Mesendoderm (in vitro differentiated cells): ENCODE results near the gene MYO7A.

ENCODE experiments used
- DNase-seq: peaks from one replicate; pipeline ENCODE4 v3.0.0; 2013
- H2AK5ac ChIP-seq: 2 replicates; pipeline ENCODE4 v1.6.1; 2013; ENCODE audit warnings: low read length, inconsistent platforms
- H2BK120ac ChIP-seq: 2 replicates; pipeline ENCODE4 v1.6.1; 2013; ENCODE audit warnings: low read depth, mild to moderate bottlenecking, low read length, moderate library complexity, mixed read lengths
- H2BK15ac ChIP-seq: replicated peaks from 2 replicates; pipeline ENCODE4 v1.6.1; 2013; ENCODE audit warnings: low read depth, mild to moderate bottlenecking, moderate library complexity
- H2BK5ac ChIP-seq: 2 replicates; pipeline ENCODE4 v1.6.1; 2013; ENCODE audit warnings: low read length, inconsistent platforms
- H3K18ac ChIP-seq: 2 replicates; pipeline ENCODE4 v1.6.1; 2013; ENCODE audit warnings: mild to moderate bottlenecking, low read length, mixed read lengths
- H3K23ac ChIP-seq: one replicate; pipeline ENCODE4 v1.6.1; 2013; ENCODE audit warnings: low read length
- H3K27ac ChIP-seq: 2 replicates; pipeline ENCODE4 v1.5.1; 2013; ENCODE audit warnings: low read depth, mild to moderate bottlenecking, inconsistent platforms, low read length, moderate library complexity
- H3K27me3 ChIP-seq: 2 replicates; pipeline ENCODE4 v1.6.1; 2013; ENCODE audit warnings: low read length, control low read depth, mild to moderate bottlenecking, inconsistent platforms; ENCODE audit not compliant: insufficient read depth, poor library complexity
- H3K36me3 ChIP-seq: 2 replicates; pipeline ENCODE4 v1.6.1; 2013; ENCODE audit warnings: low read length, inconsistent platforms; ENCODE audit not compliant: control insufficient read depth, insufficient read depth
- H3K4ac ChIP-seq: one replicate; pipeline ENCODE4 v1.6.1; 2013; ENCODE audit warnings: low read depth, mild to moderate bottlenecking, low read length, moderate library complexity
- H3K4me1 ChIP-seq: 2 replicates; pipeline ENCODE4 v1.6.1; 2013; ENCODE audit warnings: low read depth, low read length, inconsistent platforms; ENCODE audit not compliant: control insufficient read depth
- H3K4me2 ChIP-seq: 2 replicates; pipeline ENCODE4 v1.6.1; 2013; ENCODE audit warnings: low read length
- H3K4me3 ChIP-seq: 2 replicates; pipeline ENCODE4 v1.5.1; 2013; ENCODE audit warnings: mild to moderate bottlenecking, low read length
- H3K56ac ChIP-seq: one replicate; pipeline ENCODE4 v1.6.1; 2013; ENCODE audit warnings: low read length
- H3K79me1 ChIP-seq: 2 replicates; pipeline ENCODE4 v1.6.1; 2013; ENCODE audit warnings: low read length, inconsistent platforms
- H3K79me2 ChIP-seq: 2 replicates; pipeline ENCODE4 v1.6.1; 2013; ENCODE audit warnings: mild to moderate bottlenecking, low read length; ENCODE audit not compliant: control insufficient read depth, insufficient read depth
- H3K9ac ChIP-seq: 2 replicates; pipeline ENCODE4 v1.6.1; 2013; ENCODE audit warnings: low read length, inconsistent platforms
- H4K5ac ChIP-seq: one replicate; pipeline ENCODE4 v1.6.1; 2013; ENCODE audit warnings: low read length
- H4K8ac ChIP-seq: one replicate; pipeline ENCODE4 v1.6.1; 2013; ENCODE audit warnings: low read depth, mild to moderate bottlenecking, control low read depth, low read length, moderate library complexity
- WGBS: extraction: QIAGEN DNeasy Blood & Tissue Kit; methylation state at CpG from one replicate; pipeline ENCODE4 v1.1.7; 2013; ENCODE audit warnings: low lambda C conversion rate, missing lambda C conversion rate; ENCODE audit not compliant: insufficient coverage; ENCODE audit errors: extremely low coverage; 5-methylcytosine and 5-hydroxymethylcytosine counted together

MYO7A gene

DNA sequence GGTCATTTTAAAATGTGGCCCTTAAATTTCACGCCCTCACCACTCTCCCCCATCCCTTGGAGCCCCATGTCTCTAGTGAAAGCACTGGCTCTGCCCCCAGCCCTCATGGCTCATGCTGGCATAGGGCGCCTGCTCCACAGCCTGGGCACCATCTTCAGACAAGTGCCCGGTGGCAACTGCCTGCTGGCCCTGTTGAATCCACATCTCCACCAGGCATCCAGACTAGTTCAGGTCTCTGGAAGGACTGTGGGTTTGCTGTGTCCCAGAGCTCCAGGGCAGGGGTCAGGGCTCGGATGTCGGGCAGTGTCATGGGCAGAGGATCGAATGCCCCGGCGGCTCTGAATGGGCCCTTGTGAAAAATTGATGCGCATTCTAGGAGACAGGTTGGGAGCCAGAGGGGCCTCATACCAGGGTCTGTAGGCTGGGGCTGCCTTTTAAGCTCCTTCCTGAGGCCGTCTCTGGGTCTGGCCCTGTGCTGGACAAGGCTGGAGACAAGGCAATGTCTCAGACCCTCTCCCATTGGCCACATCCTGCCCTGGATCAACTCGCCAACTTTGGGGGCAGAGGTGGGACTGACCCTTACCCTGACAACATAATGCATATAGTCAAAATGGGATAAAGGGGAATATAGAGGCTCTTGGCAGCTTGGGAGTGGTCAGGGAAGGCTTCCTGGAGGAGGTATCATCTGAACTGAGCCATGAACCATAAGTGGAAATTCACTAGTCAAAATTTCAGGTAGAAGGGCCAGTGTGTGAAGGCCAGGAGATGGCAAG lies 1.2 kb downstream of the MYO7A start:
- no peaks in the 10 kb centered on the region for H3K36me3 ChIP-seq
- no peak overlapping the region for H4K8ac ChIP-seq
- H3K18ac ChIP-seq: no peak overlapping the region
- no peak for DNase-seq
- H3K79me1 ChIP-seq: no peaks in the 10 kb centered on the region
- H3K4me1 ChIP-seq: peaks cover 3% of the 10 kb centered on the region
- H3K79me2 ChIP-seq: no peaks in the 10 kb centered on the region
- no peak overlapping the region for H3K4me2 ChIP-seq
- no peak overlapping the region for H3K23ac ChIP-seq
- no peak overlapping the region for H4K5ac ChIP-seq
- no peak overlapping the region for H3K4ac ChIP-seq
- no peak overlapping the region for H2BK5ac ChIP-seq
- no peak overlapping the region for H2AK5ac ChIP-seq
- H3K27me3 ChIP-seq: no peaks in the 10 kb centered on the region
- H3K56ac ChIP-seq: no peak overlapping the region
- no peak overlapping the region for H3K4me3 ChIP-seq
- no CpG with 5 or more reads among the region's 11 CpGs for WGBS
- no peak overlapping the region for H2BK120ac ChIP-seq
- H3K27ac ChIP-seq: no peak overlapping the region
- H2BK15ac ChIP-seq: no peak overlapping the region
- H3K9ac ChIP-seq: no peak overlapping the region

DNA sequence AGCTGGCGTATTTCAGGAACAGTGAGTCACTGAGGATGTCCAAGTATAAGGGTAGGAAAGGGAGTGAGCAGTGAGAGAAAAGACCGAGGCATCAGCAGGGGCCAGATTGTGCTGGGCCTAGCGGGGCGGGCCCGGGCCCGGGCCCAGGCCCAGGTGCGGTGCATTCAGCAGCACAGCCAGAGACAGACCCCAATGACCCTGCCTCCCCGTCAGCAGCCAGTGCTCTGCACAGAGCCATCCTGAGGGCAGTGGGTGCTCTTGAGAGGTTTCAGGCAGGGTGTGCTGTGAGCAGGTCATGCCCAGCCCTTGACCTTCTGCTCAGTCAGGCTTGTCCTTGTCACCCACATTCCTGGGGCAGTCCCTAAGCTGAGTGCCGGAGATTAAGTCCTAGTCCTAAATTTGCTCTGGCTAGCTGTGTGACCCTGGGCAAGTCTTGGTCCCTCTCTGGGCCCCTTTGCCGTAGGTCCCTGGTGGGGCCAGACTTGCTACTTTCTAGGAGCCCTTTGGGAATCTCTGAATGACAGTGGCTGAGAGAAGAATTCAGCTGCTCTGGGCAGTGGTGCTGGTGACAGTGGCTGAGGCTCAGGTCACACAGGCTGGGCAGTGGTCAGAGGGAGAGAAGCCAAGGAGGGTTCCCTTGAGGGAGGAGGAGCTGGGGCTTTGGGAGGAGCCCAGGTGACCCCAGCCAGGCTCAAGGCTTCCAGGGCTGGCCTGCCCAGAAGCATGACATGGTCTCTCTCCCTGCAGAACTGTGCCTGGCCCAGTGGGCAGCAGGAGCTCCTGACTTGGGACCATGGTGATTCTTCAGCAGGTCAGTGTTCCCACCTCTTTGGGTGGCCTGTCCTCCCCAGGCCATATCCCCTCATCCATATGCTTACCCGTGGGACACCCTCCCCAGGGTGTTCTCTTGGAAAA lies 2.1 kb downstream of the MYO7A start:
- Histone ChIP-seq H3K56ac (no peak overlapping the region), H3K4ac (no peak overlapping the region), H3K79me2 (no peaks in the 10 kb centered on the region), H4K5ac (no peak overlapping the region), H3K4me3 (no peak overlapping the region), H3K4me2 (no peak overlapping the region), H3K27me3 (no peaks in the 10 kb centered on the region), H3K4me1 (peaks cover 3% of the 10 kb centered on the region), H4K8ac (no peak overlapping the region), H2BK15ac (no peak overlapping the region), H2BK120ac (no peak overlapping the region), H2BK5ac (no peak overlapping the region), H3K18ac (no peak overlapping the region), H3K36me3 (no peaks in the 10 kb centered on the region), H3K23ac (no peak overlapping the region), H3K9ac (no peak overlapping the region), H3K79me1 (no peaks in the 10 kb centered on the region), H3K27ac (no peak overlapping the region), H2AK5ac (no peak overlapping the region)
- WGBS: no CpG with 5 or more reads among the region's 11 CpGs
- DNase-seq: no peak

DNA sequence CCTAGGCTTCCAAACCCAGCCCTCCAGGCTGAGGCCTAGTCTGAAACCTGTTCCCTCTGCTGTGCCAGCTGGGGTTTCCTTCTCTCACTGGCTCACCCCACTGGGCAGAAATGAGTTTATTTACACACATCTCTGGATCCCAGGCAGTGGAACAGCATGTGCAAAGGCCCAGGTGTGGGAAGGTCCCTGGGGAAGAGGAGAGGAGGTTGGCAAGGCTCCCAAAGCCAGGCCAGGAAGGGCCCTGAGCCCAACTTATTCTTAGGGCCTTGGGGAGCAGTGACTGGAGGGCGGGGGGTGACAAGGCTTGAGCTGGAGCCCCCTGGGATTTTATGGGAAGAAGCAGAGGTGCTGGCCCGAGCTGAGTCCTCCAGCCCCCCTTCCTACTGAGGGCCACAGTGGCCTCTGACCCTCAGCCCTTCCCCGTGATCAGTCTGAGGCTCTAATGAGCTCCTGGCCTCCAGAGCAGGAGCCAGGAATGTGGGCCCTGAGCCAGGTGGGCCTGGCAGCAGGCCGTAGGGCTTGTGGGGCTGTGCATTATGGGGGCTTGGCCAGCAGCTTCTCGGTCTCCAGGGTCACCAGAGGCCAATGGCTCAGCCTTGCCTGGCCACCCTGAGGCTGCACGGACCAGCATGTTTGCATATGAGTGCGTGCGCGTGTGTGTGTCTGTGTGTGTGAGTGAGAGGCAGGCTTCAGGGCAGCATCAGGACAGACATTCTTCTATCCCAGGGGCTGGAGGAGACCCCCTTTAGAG lies 2.9 kb downstream of the MYO7A start:
- Histone ChIP-seq H2BK120ac (no peak overlapping the region), H3K79me2 (no peaks in the 10 kb centered on the region), H3K23ac (no peak overlapping the region), H3K4me2 (no peak overlapping the region), H2BK5ac (no peak overlapping the region), H3K36me3 (no peaks in the 10 kb centered on the region), H3K4me3 (no peak overlapping the region), H4K5ac (no peak overlapping the region), H2AK5ac (no peak overlapping the region), H3K4me1 (peaks cover 3% of the 10 kb centered on the region), H3K79me1 (no peaks in the 10 kb centered on the region), H4K8ac (no peak overlapping the region), H3K27ac (no peak overlapping the region), H3K27me3 (no peaks in the 10 kb centered on the region), H3K56ac (no peak overlapping the region), H3K4ac (no peak overlapping the region), H3K18ac (no peak overlapping the region), H3K9ac (no peak overlapping the region), H2BK15ac (no peak overlapping the region)
- no CpG with 5 or more reads among the region's 9 CpGs for WGBS
- no peak for DNase-seq

DNA sequence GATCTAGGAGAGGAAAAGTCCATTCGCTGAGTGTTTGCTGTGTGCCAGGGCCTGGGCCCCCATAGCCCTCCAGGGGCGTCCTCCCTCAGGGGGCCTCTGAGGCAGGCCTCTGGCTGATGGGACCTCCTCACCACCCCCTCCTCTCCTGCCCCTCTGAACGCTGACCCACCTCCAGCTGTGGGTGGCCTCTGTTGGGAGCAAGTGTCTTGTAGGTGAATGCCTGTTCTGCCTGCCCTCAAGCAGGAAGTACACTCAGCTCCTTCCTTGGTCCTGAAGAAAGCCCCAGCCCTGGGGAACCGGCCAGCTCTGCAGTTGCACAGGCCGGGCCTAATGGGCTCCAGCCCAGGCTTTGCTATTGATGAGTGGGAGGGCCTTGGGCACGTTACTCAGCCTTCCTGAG lies 3.5 kb downstream of the MYO7A start:
- peaks cover 3% of the 10 kb centered on the region for H3K4me1 ChIP-seq
- H3K9ac ChIP-seq: no peak overlapping the region
- H3K4ac ChIP-seq: no peak overlapping the region
- no peaks in the 10 kb centered on the region for H3K27me3 ChIP-seq
- no peaks in the 10 kb centered on the region for H3K79me2 ChIP-seq
- H2BK5ac ChIP-seq: no peak overlapping the region
- H3K4me2 ChIP-seq: no peak overlapping the region
- no peak for DNase-seq
- no peaks in the 10 kb centered on the region for H3K36me3 ChIP-seq
- no peak overlapping the region for H4K5ac ChIP-seq
- WGBS: no CpG with 5 or more reads among the region's 6 CpGs
- no peak overlapping the region for H3K23ac ChIP-seq
- no peak overlapping the region for H3K27ac ChIP-seq
- no peak overlapping the region for H3K56ac ChIP-seq
- H2BK15ac ChIP-seq: no peak overlapping the region
- H3K79me1 ChIP-seq: no peaks in the 10 kb centered on the region
- H4K8ac ChIP-seq: no peak overlapping the region
- H3K4me3 ChIP-seq: no peak overlapping the region
- no peak overlapping the region for H2BK120ac ChIP-seq
- H2AK5ac ChIP-seq: no peak overlapping the region
- H3K18ac ChIP-seq: no peak overlapping the region

DNA sequence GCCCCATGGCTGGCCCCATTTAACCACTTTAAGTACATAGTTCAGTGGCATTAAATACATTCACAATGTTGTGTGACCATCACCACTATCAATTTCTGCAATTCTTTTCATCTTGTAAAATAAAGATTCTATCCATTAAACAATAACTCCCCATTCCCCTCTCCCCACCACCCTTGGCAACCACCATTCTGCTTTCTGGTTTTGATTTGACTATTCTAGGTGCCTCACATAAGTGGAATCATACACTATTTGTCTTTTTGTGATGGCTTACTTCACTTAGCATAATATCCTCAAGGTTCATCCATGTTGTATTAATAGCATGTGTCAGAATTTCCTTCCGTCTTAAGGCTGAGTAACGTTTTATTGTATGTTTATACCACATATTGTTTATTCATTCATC lies 7.0 kb downstream of the MYO7A start:
- Histone ChIP-seq H2BK15ac (no peak overlapping the region), H3K4me3 (no peak overlapping the region), H3K9ac (no peak overlapping the region), H3K27ac (no peak overlapping the region), H3K56ac (no peak overlapping the region), H3K23ac (no peak overlapping the region), H4K8ac (no peak overlapping the region), H2AK5ac (no peak overlapping the region), H3K36me3 (no peaks in the 10 kb centered on the region), H3K79me2 (no peaks in the 10 kb centered on the region), H4K5ac (no peak overlapping the region), H3K4ac (no peak overlapping the region), H2BK120ac (no peak overlapping the region), H2BK5ac (no peak overlapping the region), H3K27me3 (no peaks in the 10 kb centered on the region), H3K79me1 (no peaks in the 10 kb centered on the region), H3K4me1 (no peaks in the 10 kb centered on the region), H3K4me2 (no peak overlapping the region), H3K18ac (no peak overlapping the region)
- DNase-seq: no peak
- no CpG with 5 or more reads among the region's 2 CpGs for WGBS
